ENCODE results near the gene DNAJC15.
A peak's percentile ranks its signal among the peaks of the same experiment; 100 is the strongest.
"Not testable (repeated sequence)": the region's sequence is repeated elsewhere in the genome, so short reads cannot be mapped to it uniquely, and the experiment has no call there.

The DNAJC15 gene

GRCh38 chr13:42986176-42986574, 37.2 kb upstream of the DNAJC15 start:
- no CpG with 5 or more reads among the region's 7 CpGs for WGBS, 2 donors (ENCODE audit: extremely low coverage in 2 of 2, insufficient read length in 2 of 2, insufficient replicate concordance in 1 of 2)
- Histone ChIP-seq H2AFZ (ENCODE audit: low read length) (no peak overlapping the region), H2BK12ac (ENCODE audit: low read length) (no peak overlapping the region), H3K27ac (replicated peaks; ENCODE audit: low read length) (no peak overlapping the region), H3K9me3 (replicated peaks in 1 of 2; ENCODE audit: control insufficient read depth in 2 of 2, insufficient read depth in 1 of 2, low read depth in 1 of 2, low read length in 2 of 2) (no peaks in the 10 kb centered on the region), H2BK5ac (ENCODE audit: low read length) (no peak overlapping the region), H2BK15ac (ENCODE audit: low read length) (no peak overlapping the region), H3K14ac (ENCODE audit: low read length) (no peak overlapping the region), H3K4me3 (ENCODE audit: low read length in 2 of 2) (no peak overlapping the region), H3K36me3 (replicated peaks in 1 of 2; ENCODE audit: control insufficient read depth in 2 of 2, insufficient read depth in 2 of 2, low read length in 2 of 2) (no peaks in the 10 kb centered on the region), H4K91ac (ENCODE audit: low read depth, low read length, poor library complexity) (no peak overlapping the region), H3K4me2 (ENCODE audit: insufficient read depth, low read length, poor library complexity, severe bottlenecking) (no peak overlapping the region), H3K4me1 (ENCODE audit: control insufficient read depth in 2 of 2, insufficient read depth in 1 of 2, low read depth in 1 of 2, low read length in 2 of 2) (no peaks in the 10 kb centered on the region), H2AK5ac (ENCODE audit: low read depth, low read length) (no peak overlapping the region), H3K23ac (ENCODE audit: low read depth, low read length, poor library complexity) (no peak overlapping the region), H3K18ac (ENCODE audit: low read length) (no peak overlapping the region), H3K79me1 (ENCODE audit: low read depth, low read length) (no peaks in the 10 kb centered on the region), H2BK120ac (ENCODE audit: low read depth, low read length) (no peak overlapping the region), H3K9ac (ENCODE audit: low read depth, low read length, poor library complexity) (no peak overlapping the region), H4K8ac (ENCODE audit: low read depth, low read length) (no peak overlapping the region), H3K4ac (ENCODE audit: low read length) (no peak overlapping the region), H3K27me3 (ENCODE audit: control insufficient read depth in 3 of 3, insufficient read depth in 3 of 3, low read depth in 1 of 3, low read length in 3 of 3) (peaks cover 0 to 3% (median 0%) of the 10 kb centered on the region in 3 experiments)
- DNase-seq (ENCODE audit: low spot score) = no peak

- peaks cover 0 to 1% of the 10 kb centered on the region in 2 donors for H3K4me1 ChIP-seq (ENCODE audit: control insufficient read depth in 2 of 2, insufficient read depth in 1 of 2, low read depth in 1 of 2, low read length in 2 of 2)
- H3K18ac ChIP-seq (ENCODE audit: low read length) = no peak overlapping the region
- H2AK5ac ChIP-seq (ENCODE audit: low read depth, low read length) = no peak overlapping the region
- H2BK15ac ChIP-seq (ENCODE audit: low read length) = no peak overlapping the region
- H3K27me3 ChIP-seq (ENCODE audit: control insufficient read depth in 3 of 3, insufficient read depth in 3 of 3, low read depth in 1 of 3, low read length in 3 of 3) = peaks cover 0 to 25% (median 9%) of the 10 kb centered on the region in 3 experiments
- no peak overlapping the region for H3K4me3 ChIP-seq (ENCODE audit: low read length in 2 of 2)
- no peak overlapping the region for H3K27ac ChIP-seq (replicated peaks; ENCODE audit: low read length)
- H3K23ac ChIP-seq (ENCODE audit: low read depth, low read length, poor library complexity) = no peak overlapping the region
- H3K9me3 ChIP-seq (replicated peaks in 1 of 2; ENCODE audit: control insufficient read depth in 2 of 2, insufficient read depth in 1 of 2, low read depth in 1 of 2, low read length in 2 of 2) = no peaks in the 10 kb centered on the region
- WGBS, 2 donors (ENCODE audit: extremely low coverage in 2 of 2, insufficient read length in 2 of 2, insufficient replicate concordance in 1 of 2) = no CpG with 5 or more reads among the region's 10 CpGs
- no peak overlapping the region for H3K4ac ChIP-seq (ENCODE audit: low read length)
- H2BK12ac ChIP-seq (ENCODE audit: low read length) = no peak overlapping the region
- H3K14ac ChIP-seq (ENCODE audit: low read length) = no peak overlapping the region
- no peak overlapping the region for H4K91ac ChIP-seq (ENCODE audit: low read depth, low read length, poor library complexity)
- H2AFZ ChIP-seq (ENCODE audit: low read length) = no peak overlapping the region
- H3K79me1 ChIP-seq (ENCODE audit: low read depth, low read length) = no peaks in the 10 kb centered on the region
- no peak overlapping the region for H3K4me2 ChIP-seq (ENCODE audit: insufficient read depth, low read length, poor library complexity, severe bottlenecking)
- no peak overlapping the region for H2BK5ac ChIP-seq (ENCODE audit: low read length)
- no peak overlapping the region for H2BK120ac ChIP-seq (ENCODE audit: low read depth, low read length)
- no peak overlapping the region for H3K9ac ChIP-seq (ENCODE audit: low read depth, low read length, poor library complexity)
- DNase-seq (ENCODE audit: low spot score) = no peak
- H3K36me3 ChIP-seq (replicated peaks in 1 of 2; ENCODE audit: control insufficient read depth in 2 of 2, insufficient read depth in 2 of 2, low read length in 2 of 2) = no peaks in the 10 kb centered on the region
- H4K8ac ChIP-seq (ENCODE audit: low read depth, low read length) = no peak overlapping the region
Observed at GRCh38 chr13:42990291-42991232, 32.8 kb upstream of the DNAJC15 start.

- H3K4me3 ChIP-seq (ENCODE audit: low read length in 2 of 2); H3K23ac ChIP-seq (ENCODE audit: low read depth, low read length, poor library complexity); H2BK5ac ChIP-seq (ENCODE audit: low read length); H3K9ac ChIP-seq (ENCODE audit: low read depth, low read length, poor library complexity); H3K36me3 ChIP-seq (replicated peaks in 1 of 2; ENCODE audit: control insufficient read depth in 2 of 2, insufficient read depth in 2 of 2, low read length in 2 of 2); H3K9me3 ChIP-seq (replicated peaks in 1 of 2; ENCODE audit: control insufficient read depth in 2 of 2, insufficient read depth in 1 of 2, low read depth in 1 of 2, low read length in 2 of 2); H4K91ac ChIP-seq (ENCODE audit: low read depth, low read length, poor library complexity); H2BK12ac ChIP-seq (ENCODE audit: low read length); H3K4me1 ChIP-seq (ENCODE audit: control insufficient read depth in 2 of 2, insufficient read depth in 1 of 2, low read depth in 1 of 2, low read length in 2 of 2); H3K14ac ChIP-seq (ENCODE audit: low read length); H3K27ac ChIP-seq (replicated peaks; ENCODE audit: low read length); H3K4ac ChIP-seq (ENCODE audit: low read length); H2BK120ac ChIP-seq (ENCODE audit: low read depth, low read length); H2AK5ac ChIP-seq (ENCODE audit: low read depth, low read length); H3K18ac ChIP-seq (ENCODE audit: low read length); DNase-seq (ENCODE audit: low spot score); H3K79me1 ChIP-seq (ENCODE audit: low read depth, low read length); H4K8ac ChIP-seq (ENCODE audit: low read depth, low read length): not testable (repeated sequence)
- no CpG with 5 or more reads among the region's 15 CpGs for WGBS, 2 donors (ENCODE audit: extremely low coverage in 2 of 2, insufficient read length in 2 of 2, insufficient replicate concordance in 1 of 2)
- Histone ChIP-seq H3K4me2 (ENCODE audit: insufficient read depth, low read length, poor library complexity, severe bottlenecking) (peak overlapping the region; percentile 63), H2BK15ac (ENCODE audit: low read length) (peak overlapping the region; percentile 75), H2AFZ (ENCODE audit: low read length) (peak overlapping the region; percentile 81), H3K27me3 (ENCODE audit: control insufficient read depth in 3 of 3, insufficient read depth in 3 of 3, low read depth in 1 of 3, low read length in 3 of 3) (peaks cover 0 to 25% (median 9%) of the 10 kb centered on the region in 3 experiments)
Observed at GRCh38 chr13:42991233-42991897, 32.0 kb upstream of the DNAJC15 start.

All from neuronal stem cell (in vitro differentiated cells).